Hypothalamus (tissue), 51 donors: ENCODE measurements around the gene KRT40.
"Not testable (repeated sequence)": the region's sequence is repeated elsewhere in the genome, so short reads cannot be mapped to it uniquely, and the experiment has no call there.

ENCODE experiments used
- DNase-seq, 51 donors: peaks; one replicate each; lab custom pipeline; 2025; lab: John Stamatoyannopoulos, UW

The KRT40 gene

DNA sequence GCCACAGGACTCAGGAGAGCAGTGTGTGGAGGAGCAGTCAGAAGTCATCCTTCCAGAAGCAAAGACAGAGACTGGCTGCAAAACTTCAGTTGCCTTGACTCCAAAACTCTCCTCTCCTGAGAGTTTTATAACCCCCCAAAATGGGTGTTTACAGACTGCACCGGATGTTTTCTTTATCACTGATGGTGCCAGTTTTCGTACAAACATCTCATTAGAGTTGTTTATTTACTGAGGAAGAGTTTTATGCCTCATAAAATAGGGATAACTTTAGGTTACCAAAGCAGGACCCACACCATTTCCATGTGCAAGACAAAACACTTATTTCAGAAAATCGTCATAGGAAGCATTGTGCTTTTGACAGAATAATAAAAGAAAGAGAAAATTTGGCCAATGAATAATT, at the start of gene KRT40:
Gene KRT40, minus strand, starts transcription at position 101 of the 400 bp plus-strand sequence. Its CDS starts 53 bp downstream, at position 48.
- DNase-seq, result no peak

- DNase-seq, result no peak
Observed at GRCh38 chr17:41029633-41030245, 45.6 kb upstream of the KRT40 start, which contains the start of gene KRTAP1-4. Gene KRTAP1-4, minus strand, starts transcription at chr17:41030195. Its CDS starts 117 bp downstream, at chr17:41030078.

DNA sequence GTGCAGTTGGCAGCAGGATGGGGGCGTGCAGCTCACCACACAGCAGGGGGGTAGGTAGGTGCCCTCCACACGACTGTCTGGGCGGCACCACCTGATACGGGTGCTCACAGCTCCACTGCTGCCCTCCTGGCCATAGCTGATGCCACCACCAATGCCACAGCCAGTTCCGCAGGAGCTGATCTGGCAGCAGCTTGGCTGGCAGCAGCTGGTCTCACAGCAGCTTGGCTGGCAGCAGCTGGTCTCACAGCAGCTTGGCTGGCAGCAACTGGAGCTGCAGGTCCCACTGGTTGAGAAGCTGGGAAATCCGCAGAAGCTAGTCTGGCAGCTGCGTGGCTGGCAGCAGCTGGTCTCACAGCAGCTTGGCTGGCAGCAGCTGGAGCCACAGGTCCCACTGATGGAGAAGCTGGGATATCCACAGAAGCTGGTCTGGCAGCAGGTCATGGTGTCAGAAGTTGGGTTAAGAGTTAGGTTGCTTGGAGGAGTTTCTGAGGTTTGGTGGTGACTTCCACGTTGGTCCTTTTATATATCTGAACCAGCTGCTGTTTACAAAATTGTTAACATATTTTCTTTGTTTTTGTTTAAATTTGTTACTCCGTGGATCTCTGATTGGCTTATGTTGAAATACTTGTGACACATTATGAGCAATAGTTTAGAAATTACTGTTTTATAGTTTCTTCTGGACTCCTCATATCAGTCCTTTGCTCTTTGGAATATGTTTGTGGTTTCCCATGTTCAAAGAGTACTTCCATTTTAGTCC, 42.8 kb upstream of the KRT40 start, which contains the start of gene KRTAP1-5:
Gene KRTAP1-5, minus strand, starts transcription at position 494 of the 757 bp plus-strand sequence. Its CDS starts 53 bp downstream, at position 441.
- DNase-seq, result no peak

- DNase-seq, result no peak
Observed at GRCh38 chr17:41024697-41025096, 40.6 kb upstream of the KRT40 start.

- DNase-seq, result no peak
Observed at GRCh38 chr17:41020336-41020735, 36.2 kb upstream of the KRT40 start.

DNA sequence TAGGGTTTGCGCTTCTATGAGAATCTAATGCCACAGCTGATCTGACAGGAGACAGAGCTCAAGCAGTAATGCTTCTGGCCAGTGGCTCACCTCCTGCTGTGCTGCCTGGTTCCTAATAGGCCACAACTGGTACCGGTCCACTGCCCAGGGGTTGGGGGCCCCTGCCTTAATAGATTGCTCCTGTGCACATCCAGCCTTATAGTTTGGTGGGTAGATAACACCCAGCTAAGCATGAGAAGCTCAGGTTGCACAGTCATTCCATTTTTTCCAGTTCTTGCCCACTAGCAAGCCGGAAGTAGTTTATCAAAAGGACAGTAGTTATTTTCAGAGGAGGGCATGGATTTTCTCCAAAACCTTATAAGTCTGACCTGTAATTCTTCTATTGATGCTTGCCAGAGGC, 35.3 kb upstream of the KRT40 start:
- DNase-seq, result no peak

- no peak for DNase-seq
Observed at GRCh38 chr17:41018541-41018940, 34.4 kb upstream of the KRT40 start.

- no peak for DNase-seq
Observed at GRCh38 chr17:41016578-41017215, 32.6 kb upstream of the KRT40 start.

DNA sequence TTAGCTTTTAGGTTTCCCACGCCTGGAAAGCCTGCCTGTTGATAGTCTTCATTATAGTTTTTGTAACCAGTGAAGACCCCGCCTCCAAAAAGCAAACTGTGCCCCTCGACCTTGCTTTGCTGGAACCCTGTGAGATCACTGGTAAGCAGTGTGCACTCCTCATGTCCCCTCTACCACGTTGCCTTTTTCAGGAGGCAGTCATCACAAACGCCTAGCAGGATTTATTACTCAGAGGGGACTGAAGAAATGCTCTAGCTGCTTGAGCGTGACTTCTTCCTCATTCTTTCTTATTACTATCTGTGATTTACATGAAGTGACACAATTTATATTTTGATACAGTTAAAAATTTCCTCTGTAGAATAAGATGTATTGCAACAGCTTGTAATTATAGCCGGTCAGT, 31.3 kb upstream of the KRT40 start:
- no peak for DNase-seq

DNA sequence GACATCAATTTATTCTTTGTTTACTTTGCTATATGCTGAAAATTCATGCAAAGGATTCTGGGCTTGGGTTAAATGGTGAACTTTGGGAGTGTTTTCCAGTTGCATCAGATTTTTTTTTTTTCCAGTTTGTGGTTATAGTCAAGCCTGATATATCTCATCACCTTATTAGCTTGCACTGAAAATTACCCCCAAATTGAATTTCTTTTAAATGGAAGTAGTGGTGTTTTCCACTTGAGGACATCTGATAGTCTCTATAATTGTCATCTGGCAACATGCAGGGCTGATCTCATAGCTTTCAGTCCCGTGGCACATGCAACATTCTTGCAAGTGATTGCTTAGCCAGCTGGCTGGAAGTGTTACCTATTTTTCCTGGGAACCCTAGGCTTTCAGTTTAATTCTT, 29.5 kb upstream of the KRT40 start:
- no peak for DNase-seq

DNA sequence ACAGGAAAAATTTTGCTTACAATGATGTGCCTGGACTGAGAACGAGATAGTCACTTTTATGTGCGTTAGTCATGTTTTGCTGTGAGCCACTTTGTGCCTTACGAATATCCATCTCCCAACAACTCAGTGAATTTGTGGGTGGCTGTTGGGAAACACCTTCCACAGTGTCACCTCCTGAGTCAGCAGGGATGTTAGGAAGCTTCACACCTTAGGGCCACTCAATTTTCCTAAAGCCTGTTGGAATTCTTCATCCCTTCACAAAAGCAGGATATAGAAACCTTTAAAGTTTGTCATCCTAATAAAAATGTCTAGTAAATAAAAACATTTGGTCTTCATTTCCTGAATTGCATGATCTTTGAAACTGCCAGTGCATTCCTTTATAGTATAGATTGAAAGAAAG, 29.1 kb upstream of the KRT40 start:
- no peak for DNase-seq

GRCh38 chr17:41012326-41013120, 28.4 kb upstream of the KRT40 start:
- DNase-seq, result no peak

- no peak for DNase-seq
Observed at GRCh38 chr17:41010441-41010840, 26.3 kb upstream of the KRT40 start.

- no peak for DNase-seq
Observed at GRCh38 chr17:41009936-41010335, 25.8 kb upstream of the KRT40 start.

- no peak for DNase-seq
Observed at GRCh38 chr17:41009301-41009760, 25.2 kb upstream of the KRT40 start.

GRCh38 chr17:41008811-41009210, 24.7 kb upstream of the KRT40 start, which contains the start of gene KRTAP3-1:
Gene KRTAP3-1, minus strand, starts transcription at chr17:41009128. Its CDS starts 54 bp downstream, at chr17:41009074.
- DNase-seq, result no peak

DNA sequence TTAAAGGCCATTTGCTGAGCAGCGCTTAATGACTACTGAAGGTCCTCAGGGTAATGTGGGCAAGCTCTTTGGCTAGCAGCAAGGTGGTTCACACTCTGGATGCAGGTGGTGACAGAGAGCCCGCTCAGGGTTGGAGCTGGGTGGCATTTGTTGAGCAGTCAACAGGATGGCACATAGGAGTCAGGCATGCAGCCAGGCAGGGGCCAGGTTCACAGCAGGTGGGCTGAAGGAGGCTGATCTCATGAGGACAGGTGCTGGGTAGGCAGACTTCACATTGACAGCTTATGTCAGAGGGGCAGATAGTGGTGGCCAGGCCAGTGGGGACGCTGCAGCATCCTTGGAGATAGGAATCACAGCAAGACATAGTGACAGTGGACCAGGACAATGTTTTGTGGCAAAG, 20.3 kb upstream of the KRT40 start:
- no peak for DNase-seq

DNA sequence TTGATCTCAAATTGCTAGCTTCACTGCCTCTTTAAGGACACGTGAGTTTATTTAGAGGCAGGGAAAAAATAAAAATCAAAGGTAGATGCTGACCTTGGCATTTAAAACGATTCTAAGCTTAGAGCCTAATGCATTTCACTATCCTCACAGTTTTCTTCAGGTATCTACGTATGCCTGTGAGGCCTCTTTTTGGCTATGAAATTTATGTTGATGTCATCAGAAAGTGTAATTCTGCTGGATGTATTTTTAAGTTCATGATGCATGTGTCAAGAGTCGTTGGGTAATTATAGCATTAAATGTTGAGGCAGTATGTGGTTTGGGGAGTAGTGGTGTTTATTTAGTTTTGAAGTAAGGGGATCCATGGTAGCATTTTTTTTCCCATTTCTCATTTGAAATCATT, 19.8 kb upstream of the KRT40 start:
- no peak for DNase-seq

DNA sequence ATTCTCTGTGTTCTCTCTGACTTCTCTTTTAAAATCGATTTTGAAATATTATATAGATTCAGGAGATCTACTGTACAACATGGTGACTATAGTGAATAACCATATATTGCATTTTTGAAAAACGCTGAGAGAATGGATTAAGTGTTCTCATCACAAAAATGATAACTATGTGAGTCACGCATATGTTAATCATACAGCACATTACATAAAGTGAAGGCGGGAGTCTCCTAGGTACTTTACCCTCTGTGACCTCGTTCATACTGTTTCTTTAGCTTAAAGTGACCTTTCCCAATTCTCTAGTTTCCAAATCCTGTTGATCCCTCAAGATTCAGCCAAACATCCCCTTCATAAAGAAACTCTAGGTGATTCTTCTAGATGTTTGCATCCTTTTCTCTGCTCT, 18.7 kb upstream of the KRT40 start:
- DNase-seq, result no peak

DNA sequence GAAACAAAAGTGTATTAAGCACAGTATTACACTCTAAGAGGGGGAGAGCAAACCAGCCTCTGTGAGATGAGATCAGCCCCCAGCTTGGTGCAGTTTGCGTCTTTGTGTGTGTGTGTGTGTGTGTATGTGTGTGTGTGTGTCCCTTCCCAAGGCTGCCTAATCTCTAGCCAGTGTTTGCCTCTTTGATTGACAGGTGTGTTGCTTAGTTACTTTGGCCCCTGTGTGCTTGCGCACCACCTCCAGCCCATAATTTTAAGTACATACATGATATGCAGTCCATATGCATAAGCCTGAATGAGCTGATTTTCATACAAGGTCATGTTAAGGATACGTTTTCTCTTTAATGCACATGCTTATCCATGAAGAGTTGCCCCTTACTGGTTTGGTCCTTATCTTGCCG, 17.7 kb upstream of the KRT40 start:
- DNase-seq, result no peak

DNA sequence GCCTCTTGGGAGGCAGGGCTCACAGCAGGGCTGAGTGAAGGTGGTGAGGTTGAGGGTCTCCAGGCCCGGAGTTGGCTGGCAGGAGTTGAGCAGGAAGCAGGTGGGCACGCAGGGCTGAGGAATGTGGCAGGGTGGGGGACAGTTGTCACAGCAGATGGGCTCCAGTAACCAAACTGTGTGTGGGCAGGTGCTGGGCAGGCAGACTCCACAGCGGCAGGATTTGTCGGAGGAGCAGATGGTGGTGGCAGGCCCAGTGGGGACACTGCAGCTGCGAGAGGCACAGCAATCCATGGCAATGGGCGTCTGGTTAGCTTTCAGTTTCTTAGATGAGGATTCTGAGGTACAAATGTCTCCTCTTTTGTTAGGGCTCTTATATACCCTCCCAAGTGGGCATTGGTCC, 15.4 kb upstream of the KRT40 start, which contains the start of gene KRTAP3-2:
Gene KRTAP3-2, minus strand, starts transcription at position 344 of the 400 bp plus-strand sequence. Its CDS starts 53 bp downstream, at position 291.
- not testable (repeated sequence) for DNase-seq
